IPS-NIHi11 (cell line): Measurements from ENCODE around the gene FHIT.

ENCODE experiments used
- DNase-seq: peaks from one replicate; pipeline ENCODE4 v3.0.0; 2012; ENCODE audit warnings: mixed read lengths, low spot score

The FHIT gene

DNA sequence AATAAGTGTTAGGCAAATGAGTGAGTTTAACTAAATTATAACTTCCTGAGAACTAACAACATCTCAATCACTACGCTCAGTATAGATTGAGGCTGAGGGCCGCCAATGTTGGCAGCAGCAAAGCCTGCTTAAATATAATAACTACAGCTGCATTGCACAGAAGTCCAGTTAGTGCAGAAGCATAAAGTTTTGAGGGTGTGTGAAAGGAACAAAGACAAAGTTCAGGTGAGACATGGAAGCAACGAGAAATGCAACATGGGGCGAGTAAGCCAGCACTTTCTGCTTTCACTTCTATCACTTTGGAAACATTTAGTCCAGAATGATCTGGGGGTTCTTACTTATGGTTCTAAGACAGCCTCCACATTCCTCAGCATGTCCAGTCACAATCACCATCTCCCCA, 1149.1 kb downstream of the FHIT start:
- DNase-seq = no peak

GRCh38 chr3:60101621-60102020, 1149.6 kb downstream of the FHIT start:
- no peak for DNase-seq

DNA sequence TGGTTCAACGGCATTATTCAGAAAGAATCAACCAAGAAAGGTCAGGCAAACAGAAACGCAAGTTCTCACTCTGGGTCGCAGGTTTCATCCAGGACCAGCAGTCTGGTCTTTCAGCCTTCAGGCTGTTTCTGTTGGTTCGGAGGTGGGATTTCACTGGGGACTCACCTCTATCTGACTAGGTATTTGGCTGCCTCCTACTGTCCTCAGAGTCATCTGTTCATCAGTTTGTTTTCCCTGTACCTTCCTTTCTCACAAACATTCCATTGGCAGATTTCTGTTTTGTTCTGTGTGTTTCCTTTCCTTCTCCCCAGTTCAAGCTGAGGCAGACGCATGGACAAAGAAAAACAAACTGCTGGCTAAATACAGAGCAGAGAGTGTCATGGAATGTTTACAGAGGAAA, 1154.8 kb downstream of the FHIT start:
- no peak for DNase-seq

DNA sequence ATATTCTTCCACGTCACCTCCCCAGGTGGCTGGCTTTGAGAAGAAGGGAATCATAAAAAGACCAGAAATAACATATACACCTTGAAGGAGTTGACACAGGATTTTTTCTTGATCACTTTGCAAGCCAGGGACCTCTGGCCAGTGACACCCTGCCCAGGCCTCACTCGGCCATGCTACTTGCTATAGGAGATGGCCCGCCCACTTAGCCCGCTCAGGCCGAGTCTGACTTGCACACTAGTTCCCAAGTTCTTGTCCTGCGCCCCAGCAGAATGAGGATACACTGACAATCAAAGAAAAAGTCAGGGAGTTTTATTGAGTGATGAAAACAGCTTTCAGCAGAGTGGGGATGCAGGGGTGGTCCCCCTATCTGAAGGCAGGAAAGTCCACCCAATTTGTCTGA, 1155.3 kb downstream of the FHIT start:
- no peak for DNase-seq

DNA sequence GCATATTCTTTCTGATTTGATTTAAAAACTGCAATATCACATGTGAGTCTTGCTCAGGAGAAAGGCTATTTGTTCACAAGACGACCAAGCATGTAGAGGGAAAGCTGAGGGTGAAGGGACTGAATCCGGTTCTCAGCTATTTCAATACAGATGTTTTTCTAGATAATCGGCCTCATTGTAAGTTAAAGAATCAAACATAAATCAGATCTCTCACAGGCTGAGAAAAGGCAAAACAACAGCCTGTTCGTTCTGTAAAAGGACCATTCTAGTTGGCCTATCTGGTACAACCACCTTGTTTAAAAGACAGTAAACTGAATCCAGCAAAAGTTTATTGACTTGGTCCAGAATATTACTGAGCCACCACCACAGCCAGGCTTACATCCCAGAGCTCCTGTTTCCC, 1155.7 kb downstream of the FHIT start:
- no peak for DNase-seq

GRCh38 chr3:60094392-60094947, 1156.8 kb downstream of the FHIT start:
- no peak for DNase-seq

GRCh38 chr3:60090548-60090947, 1160.7 kb downstream of the FHIT start:
- no peak for DNase-seq

DNA sequence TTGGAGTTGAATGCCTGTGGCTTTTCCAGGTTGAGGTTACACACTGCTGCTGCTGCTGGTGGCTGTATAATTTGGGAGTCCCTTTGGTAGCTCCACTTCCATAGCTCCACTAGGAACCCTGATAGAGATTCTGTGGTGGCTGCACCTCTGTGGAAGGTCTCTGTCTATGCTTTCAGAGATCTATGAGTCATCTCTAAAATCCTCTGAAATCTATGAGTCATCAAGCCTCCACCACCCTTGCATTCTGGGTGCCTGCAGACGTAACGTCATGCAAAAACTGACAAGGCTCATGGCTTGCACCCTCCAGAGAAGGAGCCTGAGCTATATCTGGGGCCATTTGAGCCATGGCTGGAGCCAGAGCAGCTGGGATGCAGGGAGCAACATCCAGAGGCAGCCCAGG, 1164.4 kb downstream of the FHIT start:
- no peak for DNase-seq

DNA sequence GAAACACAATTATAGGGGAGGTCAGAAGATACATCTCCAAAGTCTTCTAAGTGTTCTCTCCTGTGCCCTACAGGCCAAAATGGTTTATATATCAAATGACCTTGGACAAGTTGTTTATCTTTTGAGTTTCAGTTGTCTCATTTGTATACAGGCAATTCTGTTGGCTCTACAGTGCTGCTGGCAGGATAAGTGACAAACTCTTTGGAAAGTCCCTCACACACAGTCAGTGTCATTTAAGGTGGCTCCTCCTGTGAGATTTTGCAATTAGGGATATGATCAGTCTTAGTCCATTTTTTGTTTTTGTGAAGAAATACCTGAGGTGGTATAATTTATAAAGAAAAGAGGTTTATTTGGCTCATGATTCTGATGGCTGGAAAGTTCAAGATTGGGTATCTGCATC, 1165.6 kb downstream of the FHIT start:
- no peak for DNase-seq

GRCh38 chr3:60081381-60082095, 1169.7 kb downstream of the FHIT start:
- DNase-seq = no peak

- DNase-seq = no peak
Observed at GRCh38 chr3:60080648-60081047, 1170.6 kb downstream of the FHIT start.

- DNase-seq = peak; percentile 36
Observed at GRCh38 chr3:60079076-60079475, 1172.2 kb downstream of the FHIT start.

- DNase-seq = no peak
Observed at GRCh38 chr3:60076331-60076730, 1174.9 kb downstream of the FHIT start.

DNA sequence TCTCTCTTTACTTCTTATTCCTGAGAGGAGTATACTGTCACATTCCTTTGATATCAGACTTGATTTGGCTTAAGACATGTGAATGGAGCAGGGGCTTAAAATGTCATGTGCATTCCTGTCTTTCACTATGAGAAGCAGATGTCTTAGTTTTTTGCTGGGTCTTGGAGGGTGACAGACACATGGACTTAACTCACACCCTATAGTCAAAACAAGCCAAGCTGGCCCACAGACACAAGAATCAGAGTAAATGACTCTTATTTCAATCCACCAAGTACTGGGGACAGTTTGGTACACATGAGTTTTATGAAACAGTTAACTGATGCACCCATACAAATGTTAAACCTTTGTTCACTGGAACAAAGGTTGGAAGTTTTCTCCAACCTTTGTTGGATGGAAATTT, 1177.3 kb downstream of the FHIT start:
- DNase-seq = no peak

GRCh38 chr3:60073228-60073627, 1178.0 kb downstream of the FHIT start:
- DNase-seq = no peak

DNA sequence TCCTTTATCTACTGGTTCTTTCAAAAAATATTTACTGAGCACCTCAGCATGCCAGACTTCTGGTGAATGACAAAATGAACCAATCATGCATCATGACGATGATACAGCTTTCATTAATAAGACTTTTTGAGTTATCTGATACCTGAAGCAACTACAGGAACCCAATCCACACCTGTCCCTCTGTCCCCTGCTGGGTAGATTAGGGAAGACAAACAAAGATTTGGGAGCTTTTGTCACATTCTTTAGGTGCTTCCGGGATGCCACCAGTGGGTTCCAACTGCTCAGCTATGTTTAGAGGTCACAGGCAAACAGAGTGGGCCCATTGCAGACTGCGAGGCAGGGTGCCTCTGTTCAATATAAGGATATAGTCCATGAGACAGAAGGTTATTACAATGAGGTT, 1180.9 kb downstream of the FHIT start:
- no peak for DNase-seq

DNA sequence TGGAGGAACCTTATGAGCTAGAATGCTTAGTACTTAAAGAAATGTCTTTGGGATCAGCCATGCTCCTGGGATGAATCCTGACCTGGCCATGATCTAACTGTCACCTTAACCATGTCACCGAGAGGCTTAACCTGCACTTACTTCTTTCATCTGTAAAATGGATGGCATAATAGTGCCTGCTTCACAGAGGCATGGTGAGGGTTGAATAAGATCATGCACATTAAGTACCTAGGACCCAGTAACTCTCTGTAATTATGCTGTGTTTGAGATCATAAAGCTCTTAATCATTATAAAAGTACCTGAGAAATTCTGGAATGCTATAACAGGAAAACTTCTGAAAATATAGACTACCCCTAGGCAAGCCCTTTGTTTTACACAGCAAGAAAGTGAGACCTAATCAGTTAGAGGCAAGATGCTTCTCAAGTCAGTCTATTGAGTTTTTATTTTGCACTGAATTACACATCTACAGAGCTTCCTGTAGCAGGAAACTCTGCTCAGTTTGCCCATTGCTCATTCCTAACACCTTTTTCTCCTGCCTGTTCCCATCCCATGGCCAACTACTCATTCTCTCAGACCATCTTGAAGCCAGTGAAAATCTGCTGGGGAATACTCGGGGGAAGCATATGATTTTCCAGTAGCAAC, 1185.9 kb downstream of the FHIT start:
- no peak for DNase-seq

- DNase-seq = no peak
Observed at GRCh38 chr3:60064210-60065178, 1186.8 kb downstream of the FHIT start.

- DNase-seq = no peak
Observed at GRCh38 chr3:60056404-60056803, 1194.8 kb downstream of the FHIT start.

GRCh38 chr3:60055765-60056164, 1195.5 kb downstream of the FHIT start:
- no peak for DNase-seq

- no peak for DNase-seq
Observed at GRCh38 chr3:60053526-60054265, 1197.6 kb downstream of the FHIT start.

DNA sequence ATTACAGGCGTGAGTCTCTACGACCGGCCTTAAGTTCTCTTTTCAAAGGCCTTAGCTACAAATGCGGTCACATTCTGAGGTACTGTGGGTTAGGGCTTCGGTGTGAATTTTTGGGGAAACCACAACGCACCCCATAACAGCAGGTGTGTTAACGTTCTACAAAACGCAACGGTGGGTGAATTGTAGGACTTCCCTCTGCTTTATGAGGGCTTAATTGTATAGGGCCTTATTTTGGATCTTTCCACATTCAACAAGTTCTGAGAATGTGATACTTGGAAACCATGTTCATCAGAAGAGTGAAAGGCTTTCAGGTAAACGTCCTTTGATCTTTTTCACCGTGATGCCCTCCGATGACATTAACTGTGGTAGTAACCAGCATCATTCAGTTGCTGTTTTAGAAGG, 1202.8 kb downstream of the FHIT start:
- DNase-seq = no peak
